SK-N-SH treated with all-trans-retinoic acid at 6 μM for 48 hours (cell line): Measurements from ENCODE around the gene STK39.

Experiments
- ATAC-seq: fragments of 200-7000 bp; cut with Tn5 transposase; 3 replicates; pipeline ENCODE4 v1.9.1; 2020; ENCODE audit warnings: mild to moderate bottlenecking, moderate library complexity
- ARNTL ChIP-seq: fragments of 450-650 bp; formaldehyde crosslinking; IDR thresholded peaks from 2 replicates; pipeline ENCODE4 v1.5.0; 2020; ENCODE audit warnings: low read depth, mild to moderate bottlenecking, moderate library complexity, borderline replicate concordance
- BACH2 ChIP-seq: fragments of 250-450 bp; sonication (Bioruptor Pico); IDR thresholded peaks from 2 replicates; pipeline ENCODE4 v1.9.0; 2021; ENCODE audit warnings: mild to moderate bottlenecking, borderline replicate concordance
- CSDC2 ChIP-seq: fragments of 250-450 bp; sonication (Bioruptor Pico); IDR thresholded peaks from 2 replicates; pipeline ENCODE4 v1.5.0; 2020; ENCODE audit warnings: mild to moderate bottlenecking, moderate library complexity
- ESRRG ChIP-seq: fragments of 250-450 bp; sonication (Bioruptor Pico); IDR thresholded peaks from 2 replicates; pipeline ENCODE4 v1.6.1; 2021; ENCODE audit warnings: mild to moderate bottlenecking
- GLIS3 ChIP-seq: fragments of 250-450 bp; sonication (Bioruptor Pico); IDR thresholded peaks from 2 replicates; pipeline ENCODE4 v1.5.0; 2020; ENCODE audit warnings: mild to moderate bottlenecking, moderate library complexity
- OSR1 ChIP-seq: fragments of 250-450 bp; sonication (Bioruptor Pico); IDR thresholded peaks from 2 replicates; pipeline ENCODE4 v1.8.0; 2022; ENCODE audit warnings: moderate library complexity, mild to moderate bottlenecking, inconsistent platforms
- PPARA ChIP-seq: fragments of 250-450 bp; sonication (Bioruptor Pico); IDR thresholded peaks from 2 replicates; pipeline ENCODE4 v1.5.0; 2020; ENCODE audit warnings: mild to moderate bottlenecking, borderline replicate concordance
- RARB ChIP-seq: fragments of 250-450 bp; sonication (Bioruptor Pico); IDR thresholded peaks from 2 replicates; pipeline ENCODE4 v1.8.0; 2021; ENCODE audit warnings: mild to moderate bottlenecking, moderate library complexity
- SNAI2 ChIP-seq: fragments of 250-450 bp; sonication (Bioruptor Pico); IDR thresholded peaks from 2 replicates; pipeline ENCODE4 v1.5.0; 2020; ENCODE audit warnings: mild to moderate bottlenecking, moderate library complexity
- TCF4 ChIP-seq: fragments of 250-450 bp; sonication (Bioruptor Pico); IDR thresholded peaks from 2 replicates; pipeline ENCODE4 v1.8.0; 2021; ENCODE audit warnings: mild to moderate bottlenecking, moderate library complexity, borderline replicate concordance
- TOX ChIP-seq: fragments of 250-450 bp; sonication (Bioruptor Pico); IDR thresholded peaks from 2 replicates; pipeline ENCODE4 v1.8.0; 2021; ENCODE audit warnings: mild to moderate bottlenecking, moderate library complexity, borderline replicate concordance
- ZC3H10 ChIP-seq: fragments of 250-450 bp; sonication (Bioruptor Pico); IDR thresholded peaks from 2 replicates; pipeline ENCODE4 v1.5.1; 2021; ENCODE audit warnings: mild to moderate bottlenecking, moderate library complexity
- ZFP3 ChIP-seq: fragments of 250-450 bp; sonication (Bioruptor Pico); IDR thresholded peaks from 2 replicates; pipeline ENCODE4 v1.5.0; 2020; ENCODE audit warnings: mild to moderate bottlenecking, moderate library complexity
- ZFP30 ChIP-seq: fragments of 450-650 bp; formaldehyde crosslinking; IDR thresholded peaks from 2 replicates; pipeline ENCODE4 v1.5.0; 2022; ENCODE audit warnings: mild to moderate bottlenecking, moderate library complexity
- ZNF565 ChIP-seq: fragments of 450-650 bp; formaldehyde crosslinking; conservative IDR thresholded peaks from 2 replicates; pipeline ENCODE4 v1.5.0; 2020; ENCODE audit warnings: low read depth, mild to moderate bottlenecking, moderate library complexity
- ZNF70 ChIP-seq: fragments of 450-650 bp; formaldehyde crosslinking; IDR thresholded peaks from 2 replicates; pipeline ENCODE4 v1.5.0; 2020; ENCODE audit warnings: mild to moderate bottlenecking, moderate library complexity
- ZNF8 ChIP-seq: fragments of 450-650 bp; formaldehyde crosslinking; IDR thresholded peaks from 2 replicates; pipeline ENCODE4 v1.5.0; 2020; ENCODE audit warnings: mild to moderate bottlenecking, moderate library complexity
- TF ChIP-seq, protein P1 (sequence below): fragments of 250-450 bp; sonication (Bioruptor Pico); IDR thresholded peaks from 2 replicates; pipeline ENCODE4 v1.8.0; 2020; ENCODE audit warnings: mild to moderate bottlenecking, moderate library complexity, borderline replicate concordance
- TF ChIP-seq, protein P2 (sequence below): fragments of 250-450 bp; sonication (Bioruptor Pico); IDR thresholded peaks from 2 replicates; pipeline ENCODE4 v1.5.0; 2020; ENCODE audit warnings: mild to moderate bottlenecking, moderate library complexity
- TF ChIP-seq, protein P3 (sequence below): fragments of 250-450 bp; sonication (Bioruptor Pico); IDR thresholded peaks from 2 replicates; pipeline ENCODE4 v1.5.1; 2020; ENCODE audit warnings: low read depth, mild to moderate bottlenecking, moderate library complexity
- TF ChIP-seq, protein P4 (sequence below): fragments of 250-450 bp; sonication (Bioruptor Pico); IDR thresholded peaks from 2 replicates; pipeline ENCODE4 v1.8.0; 2021; ENCODE audit warnings: low read depth, mild to moderate bottlenecking, moderate library complexity, borderline replicate concordance

Gene STK39

DNA sequence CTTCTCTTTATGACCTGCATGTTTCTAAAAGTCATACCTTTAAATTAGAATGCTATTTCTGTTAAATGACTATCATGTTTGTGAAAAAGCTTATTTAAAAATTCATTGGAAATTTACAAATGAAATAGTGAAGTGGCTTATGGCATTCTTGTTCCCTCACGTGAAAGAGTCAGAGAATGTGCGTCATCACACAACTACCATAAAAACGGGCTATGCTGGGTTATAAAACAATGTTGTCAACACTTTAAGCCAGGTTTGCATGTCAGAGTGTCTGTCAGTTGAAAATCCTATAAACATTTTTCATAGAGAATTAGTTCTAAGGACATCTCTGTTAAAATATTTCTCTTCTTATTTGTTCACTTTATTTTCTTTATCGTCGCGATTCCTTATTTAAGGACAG, 42.5 kb upstream of the STK39 start:
- ATAC-seq, result no peak
- TF ChIP-seq ZNF70 (CRISPR knock-in tag) (no peak), TCF4 (CRISPR knock-in tag) (no peak), ARNTL (CRISPR knock-in tag) (no peak), PPARA (CRISPR knock-in tag) (no peak), ZFP3 (CRISPR knock-in tag) (no peak), TOX (CRISPR knock-in tag) (no peak), OSR1 (CRISPR knock-in tag) (no peak)
- TF ChIP-seq, protein P1, sequence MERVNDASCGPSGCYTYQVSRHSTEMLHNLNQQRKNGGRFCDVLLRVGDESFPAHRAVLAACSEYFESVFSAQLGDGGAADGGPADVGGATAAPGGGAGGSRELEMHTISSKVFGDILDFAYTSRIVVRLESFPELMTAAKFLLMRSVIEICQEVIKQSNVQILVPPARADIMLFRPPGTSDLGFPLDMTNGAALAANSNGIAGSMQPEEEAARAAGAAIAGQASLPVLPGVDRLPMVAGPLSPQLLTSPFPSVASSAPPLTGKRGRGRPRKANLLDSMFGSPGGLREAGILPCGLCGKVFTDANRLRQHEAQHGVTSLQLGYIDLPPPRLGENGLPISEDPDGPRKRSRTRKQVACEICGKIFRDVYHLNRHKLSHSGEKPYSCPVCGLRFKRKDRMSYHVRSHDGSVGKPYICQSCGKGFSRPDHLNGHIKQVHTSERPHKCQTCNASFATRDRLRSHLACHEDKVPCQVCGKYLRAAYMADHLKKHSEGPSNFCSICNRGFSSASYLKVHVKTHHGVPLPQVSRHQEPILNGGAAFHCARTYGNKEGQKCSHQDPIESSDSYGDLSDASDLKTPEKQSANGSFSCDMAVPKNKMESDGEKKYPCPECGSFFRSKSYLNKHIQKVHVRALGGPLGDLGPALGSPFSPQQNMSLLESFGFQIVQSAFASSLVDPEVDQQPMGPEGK (CRISPR knock-in tag), result no peak
- TF ChIP-seq, protein P2, sequence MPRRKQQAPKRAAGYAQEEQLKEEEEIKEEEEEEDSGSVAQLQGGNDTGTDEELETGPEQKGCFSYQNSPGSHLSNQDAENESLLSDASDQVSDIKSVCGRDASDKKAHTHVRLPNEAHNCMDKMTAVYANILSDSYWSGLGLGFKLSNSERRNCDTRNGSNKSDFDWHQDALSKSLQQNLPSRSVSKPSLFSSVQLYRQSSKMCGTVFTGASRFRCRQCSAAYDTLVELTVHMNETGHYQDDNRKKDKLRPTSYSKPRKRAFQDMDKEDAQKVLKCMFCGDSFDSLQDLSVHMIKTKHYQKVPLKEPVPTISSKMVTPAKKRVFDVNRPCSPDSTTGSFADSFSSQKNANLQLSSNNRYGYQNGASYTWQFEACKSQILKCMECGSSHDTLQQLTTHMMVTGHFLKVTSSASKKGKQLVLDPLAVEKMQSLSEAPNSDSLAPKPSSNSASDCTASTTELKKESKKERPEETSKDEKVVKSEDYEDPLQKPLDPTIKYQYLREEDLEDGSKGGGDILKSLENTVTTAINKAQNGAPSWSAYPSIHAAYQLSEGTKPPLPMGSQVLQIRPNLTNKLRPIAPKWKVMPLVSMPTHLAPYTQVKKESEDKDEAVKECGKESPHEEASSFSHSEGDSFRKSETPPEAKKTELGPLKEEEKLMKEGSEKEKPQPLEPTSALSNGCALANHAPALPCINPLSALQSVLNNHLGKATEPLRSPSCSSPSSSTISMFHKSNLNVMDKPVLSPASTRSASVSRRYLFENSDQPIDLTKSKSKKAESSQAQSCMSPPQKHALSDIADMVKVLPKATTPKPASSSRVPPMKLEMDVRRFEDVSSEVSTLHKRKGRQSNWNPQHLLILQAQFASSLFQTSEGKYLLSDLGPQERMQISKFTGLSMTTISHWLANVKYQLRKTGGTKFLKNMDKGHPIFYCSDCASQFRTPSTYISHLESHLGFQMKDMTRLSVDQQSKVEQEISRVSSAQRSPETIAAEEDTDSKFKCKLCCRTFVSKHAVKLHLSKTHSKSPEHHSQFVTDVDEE (CRISPR knock-in tag), result no peak
- TF ChIP-seq, protein P3, sequence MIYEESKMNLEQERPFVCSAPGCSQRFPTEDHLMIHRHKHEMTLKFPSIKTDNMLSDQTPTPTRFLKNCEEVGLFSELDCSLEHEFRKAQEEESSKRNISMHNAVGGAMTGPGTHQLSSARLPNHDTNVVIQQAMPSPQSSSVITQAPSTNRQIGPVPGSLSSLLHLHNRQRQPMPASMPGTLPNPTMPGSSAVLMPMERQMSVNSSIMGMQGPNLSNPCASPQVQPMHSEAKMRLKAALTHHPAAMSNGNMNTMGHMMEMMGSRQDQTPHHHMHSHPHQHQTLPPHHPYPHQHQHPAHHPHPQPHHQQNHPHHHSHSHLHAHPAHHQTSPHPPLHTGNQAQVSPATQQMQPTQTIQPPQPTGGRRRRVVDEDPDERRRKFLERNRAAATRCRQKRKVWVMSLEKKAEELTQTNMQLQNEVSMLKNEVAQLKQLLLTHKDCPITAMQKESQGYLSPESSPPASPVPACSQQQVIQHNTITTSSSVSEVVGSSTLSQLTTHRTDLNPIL (CRISPR knock-in tag), result no peak
- TF ChIP-seq, protein P4, sequence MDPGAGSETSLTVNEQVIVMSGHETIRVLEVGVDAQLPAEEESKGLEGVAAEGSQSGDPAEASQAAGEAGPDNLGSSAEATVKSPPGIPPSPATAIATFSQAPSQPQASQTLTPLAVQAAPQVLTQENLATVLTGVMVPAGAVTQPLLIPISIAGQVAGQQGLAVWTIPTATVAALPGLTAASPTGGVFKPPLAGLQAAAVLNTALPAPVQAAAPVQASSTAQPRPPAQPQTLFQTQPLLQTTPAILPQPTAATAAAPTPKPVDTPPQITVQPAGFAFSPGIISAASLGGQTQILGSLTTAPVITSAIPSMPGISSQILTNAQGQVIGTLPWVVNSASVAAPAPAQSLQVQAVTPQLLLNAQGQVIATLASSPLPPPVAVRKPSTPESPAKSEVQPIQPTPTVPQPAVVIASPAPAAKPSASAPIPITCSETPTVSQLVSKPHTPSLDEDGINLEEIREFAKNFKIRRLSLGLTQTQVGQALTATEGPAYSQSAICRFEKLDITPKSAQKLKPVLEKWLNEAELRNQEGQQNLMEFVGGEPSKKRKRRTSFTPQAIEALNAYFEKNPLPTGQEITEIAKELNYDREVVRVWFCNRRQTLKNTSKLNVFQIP, result no peak

DNA sequence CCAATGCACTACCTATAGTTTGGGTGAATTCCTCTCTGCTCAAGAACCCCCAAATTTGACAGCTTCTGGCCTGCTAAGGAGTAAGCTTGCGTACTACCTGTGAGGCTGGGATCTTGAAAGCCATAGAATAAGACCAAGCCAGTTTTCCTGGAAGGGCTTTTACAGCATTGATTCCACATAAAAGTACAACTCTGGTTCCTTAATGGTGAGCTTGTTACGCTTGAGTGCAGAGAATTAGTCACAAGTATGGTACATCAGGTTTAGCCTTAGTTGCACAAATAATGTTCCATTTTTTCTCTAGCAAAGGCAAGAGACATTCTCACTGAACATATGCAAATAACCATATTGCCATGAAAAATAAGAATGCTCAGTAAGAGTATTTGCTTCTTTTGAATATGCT, 39.1 kb upstream of the STK39 start:
- ATAC-seq, result no peak
- no peak for TF ChIP-seq ZFP3 (CRISPR knock-in tag)
- TF ChIP-seq, protein P1 (CRISPR knock-in tag), result no peak
- TF ChIP-seq GLIS3 (CRISPR knock-in tag), result no peak
- TF ChIP-seq SNAI2 (CRISPR knock-in tag), result no peak
- no peak for TF ChIP-seq CSDC2 (CRISPR knock-in tag)
- TF ChIP-seq ZNF70 (CRISPR knock-in tag), result no peak
- TF ChIP-seq, protein P3 (CRISPR knock-in tag), result no peak
- TF ChIP-seq, protein P4, result no peak
- TF ChIP-seq ZNF8 (CRISPR knock-in tag), result no peak
- TF ChIP-seq ZNF565 (CRISPR knock-in tag), result no peak
- no peak for TF ChIP-seq BACH2 (CRISPR knock-in tag)
- no peak for TF ChIP-seq TOX (CRISPR knock-in tag)
- TF ChIP-seq RARB (CRISPR knock-in tag), result no peak
- no peak for TF ChIP-seq ZC3H10
- no peak for TF ChIP-seq ZFP30 (CRISPR knock-in tag)
- no peak for TF ChIP-seq ESRRG (CRISPR knock-in tag)
- TF ChIP-seq, protein P2 (CRISPR knock-in tag), result no peak
- TF ChIP-seq PPARA (CRISPR knock-in tag), result no peak
